ENCODE measurements around the gene VKORC1L1. TPM values are rescaled to one million over a fixed set of nuclear protein-coding genes. Genes with fewer than 3 reads are reported as not detected.
A peak's percentile ranks its signal among the peaks of the same experiment; 100 is the strongest.

Gene VKORC1L1
- total RNA-seq (36.6 and 36.7 TPM in 2 replicates), polyA plus RNA-seq (14.1 and 14.5 TPM in 2 replicates), polyA minus RNA-seq (33.6 and 37.1 TPM in 2 replicates), Bru-seq, nascent RNA (percentile 86 among the genes with signal in this experiment), BruChase-seq, experiment 1, labeled RNA remaining after a 6-hour chase (percentile 90 among the genes with signal in this experiment), BruChase-seq, experiment 2, labeled RNA remaining after a 2-hour chase (percentile 88 among the genes with signal in this experiment)
- polyA plus RNA-seq (2011; cell fraction: cytosol; rRNA removed), result 14.1 and 14.6 TPM in 2 replicates
- 5.4 and 7.3 TPM in 2 replicates for polyA plus RNA-seq (2011; cell fraction: nucleus; rRNA removed)
- polyA plus RNA-seq (2012), result 21.0 and 27.0 TPM in 2 replicates
- polyA minus RNA-seq (2011; cell fraction: cytosol; rRNA and poly(A)+ RNA removed), result 13.5 TPM
- polyA minus RNA-seq (2011; cell fraction: nucleus; rRNA and poly(A)+ RNA removed), result 8.6 and 9.6 TPM in 2 replicates
- long read RNA-seq, full-length matches to known transcripts, result 75 of 97 reads
- long read RNA-seq, partial matches to known transcripts, result 0 of 97 reads
- long read RNA-seq, other reads (novel, unspliced or antisense), result 22 of 97 reads

DNA sequence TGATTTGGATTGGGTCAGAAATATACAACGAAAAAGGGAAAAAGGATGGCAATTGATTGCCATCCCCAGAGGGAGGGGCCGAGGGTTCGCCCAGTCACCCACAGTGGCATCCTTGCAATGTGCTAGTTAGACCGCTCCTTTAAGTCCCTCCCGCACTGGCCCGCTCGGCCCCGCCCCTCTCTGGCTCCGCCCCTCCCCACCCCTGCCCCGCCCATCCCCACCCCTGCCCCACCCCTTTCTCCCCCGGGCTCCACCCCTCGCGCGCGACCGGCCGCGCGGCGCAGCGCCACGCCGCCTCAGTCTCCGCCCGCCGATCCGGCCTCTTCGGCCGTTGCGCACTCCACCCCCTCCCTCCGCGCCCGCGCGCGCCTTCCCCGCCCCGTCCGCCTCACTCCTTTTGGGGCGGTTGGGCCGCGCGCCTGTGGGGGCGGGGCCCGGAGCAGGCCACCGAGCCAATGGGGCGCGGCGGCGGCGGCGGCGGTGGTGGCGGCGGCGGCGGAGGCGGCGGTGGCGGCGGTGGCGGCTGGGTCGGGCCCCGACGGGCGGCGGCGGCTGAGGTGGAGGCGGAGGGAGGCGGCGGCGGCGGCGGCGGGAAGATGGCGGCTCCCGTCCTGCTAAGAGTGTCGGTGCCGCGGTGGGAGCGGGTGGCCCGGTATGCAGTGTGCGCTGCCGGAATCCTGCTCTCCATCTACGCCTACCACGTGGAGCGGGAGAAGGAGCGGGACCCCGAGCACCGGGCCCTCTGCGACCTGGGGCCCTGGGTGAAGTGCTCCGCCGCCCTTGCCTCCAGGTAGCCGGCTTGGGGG lies at the start of gene VKORC1L1:
VKORC1L1 (plus strand) TSS at position 299 of the 806 bp plus-strand sequence; CDS start at position 597, 298 bp downstream.
- Histone ChIP-seq H3K4me3 (replicated peaks in 1 of 3; ENCODE audit: insufficient read depth in 1 of 3, low read depth in 1 of 3, low read length in 3 of 3) (peak within 1 kb of the TSS; percentile 50 to 87 (median 53)), H3K9me1 (replicated peaks; ENCODE audit: control insufficient read depth, extremely low read depth, insufficient read depth, low read length) (no peaks in the 10 kb centered on the region), H3K36me3 (ENCODE audit: control insufficient read depth in 2 of 2, extremely low read depth in 1 of 2, insufficient read depth in 2 of 2, low read length in 2 of 2) (no peaks in the 10 kb centered on the region), H3K27ac (ENCODE audit: insufficient read depth, low read depth, low read length) (peak within 1 kb of the TSS; percentile 48), H3K9me3 (replicated peaks; ENCODE audit: control insufficient read depth, insufficient read depth, low read length) (no peaks in the 10 kb centered on the region), H4K20me1 (replicated peaks; ENCODE audit: control insufficient read depth, extremely low read depth, insufficient read depth, low read length) (no peaks in the 10 kb centered on the region), H3K27me3 (ENCODE audit: control insufficient read depth in 2 of 2, insufficient read depth in 2 of 2, low read length in 2 of 2) (no peaks in the 10 kb centered on the region), H3K4me1 (ENCODE audit: control insufficient read depth, extremely low read depth, insufficient read depth, low read length) (no peaks in the 10 kb centered on the region), H2AFZ (ENCODE audit: low read depth, low read length) (peak within 1 kb of the TSS; percentile 90), H3K79me2 (ENCODE audit: control insufficient read depth, insufficient read depth, low read length) (peaks cover 20% of the 10 kb centered on the region), H3K4me2 (ENCODE audit: insufficient read depth, low read length) (peak within 1 kb of the TSS; percentile 39), H3K9ac (replicated peaks; ENCODE audit: extremely low read depth, insufficient read depth, low read length) (peak within 1 kb of the TSS; percentile 74)
- no TSS peak for BruUV-seq (replicated peaks)
- ChIA-PET POLR2A (no interaction called here), CTCF (no interaction called here)
- DNase-seq (ENCODE audit: low read depth, low spot score) (peak; percentile 91), FAIRE-seq (peak; percentile 81)
- intact Hi-C loops (cut with micrococcal nuclease), result loop anchor here (1.0 to 10.0 kb wide), 3 partner anchors 62 to 122 kb away; no protein-coding TSS in a partner anchor
- dilution Hi-C loops (cut with MboI; ENCODE audit: extremely low pct_ligation_motif_present, low sequenced_read_pairs), result no loop called here
- TF ChIP-seq, protein P1, sequence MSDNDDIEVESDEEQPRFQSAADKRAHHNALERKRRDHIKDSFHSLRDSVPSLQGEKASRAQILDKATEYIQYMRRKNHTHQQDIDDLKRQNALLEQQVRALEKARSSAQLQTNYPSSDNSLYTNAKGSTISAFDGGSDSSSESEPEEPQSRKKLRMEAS (IDR thresholded peaks at IDR 0.05; ENCODE audit: insufficient read depth, insufficient read length), result no peak
- TF ChIP-seq POLR2AphosphoS5 (IDR thresholded peaks at IDR 0.05; ENCODE audit: insufficient read depth, low read depth, low read length) (no peak), FOS (IDR thresholded peaks at IDR 0.05; ENCODE audit: borderline replicate concordance, insufficient read depth, low read length) (no peak), MYC (IDR thresholded peaks at IDR 0.05; ENCODE audit: low read depth, low read length) (no peak)

All from endothelial cell of umbilical vein (primary cell).